ENCODE results near the gene FKBP1A. TPM values are rescaled to one million over a fixed set of nuclear protein-coding genes. Genes with fewer than 3 reads are reported as not detected.

The FKBP1A gene
- total and polyA plus RNA-seq, 2 experiments from 2014 or later = 99.5 to 161 TPM

DNA sequence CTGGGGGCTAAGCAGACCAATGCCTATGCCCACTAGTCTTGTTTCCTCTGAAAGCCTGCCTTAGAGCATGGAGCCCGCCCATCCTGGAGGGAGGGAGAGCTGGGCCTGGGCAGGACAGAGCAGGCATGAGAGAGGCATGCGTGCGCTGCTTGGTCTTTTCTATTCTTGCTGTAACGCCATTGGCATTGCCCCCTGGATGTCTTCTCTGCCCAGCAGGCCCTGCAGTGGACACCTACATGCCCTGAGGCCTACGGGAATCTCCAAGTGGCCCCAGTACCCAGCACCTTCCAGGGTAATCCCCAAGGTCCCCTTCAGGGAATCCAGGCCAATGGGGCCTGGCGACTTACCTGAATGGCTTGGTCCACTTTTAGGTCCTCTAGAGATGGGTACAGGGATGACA is 72.8 kb downstream of the FKBP1A start:
- H3K4me1 ChIP-seq (ENCODE audit: insufficient read depth) = no peaks in the 10 kb centered on the region
- WGBS (ENCODE audit: low lambda C conversion rate, missing lambda C conversion rate) = 89% methylated on average over 6 of the region's 6 CpGs
- H3K27ac ChIP-seq = no peak overlapping the region
- no peaks in the 10 kb centered on the region for H3K27me3 ChIP-seq
- H3K4me2 ChIP-seq = no peak overlapping the region
- DNase-seq (ENCODE audit: low spot score) = no peak
- no peak overlapping the region for H2AFZ ChIP-seq
- H3K79me2 ChIP-seq = peaks cover 10% of the 10 kb centered on the region
- TF ChIP-seq EZH2phosphoT487 (IDR thresholded peaks at IDR 0.05; ENCODE audit: low read depth, severe bottlenecking, unreplicated experiment) = no peak
- no peak for TF ChIP-seq EZH2 (IDR thresholded peaks at IDR 0.05; ENCODE audit: borderline replicate concordance)
- TF ChIP-seq, protein P1, sequence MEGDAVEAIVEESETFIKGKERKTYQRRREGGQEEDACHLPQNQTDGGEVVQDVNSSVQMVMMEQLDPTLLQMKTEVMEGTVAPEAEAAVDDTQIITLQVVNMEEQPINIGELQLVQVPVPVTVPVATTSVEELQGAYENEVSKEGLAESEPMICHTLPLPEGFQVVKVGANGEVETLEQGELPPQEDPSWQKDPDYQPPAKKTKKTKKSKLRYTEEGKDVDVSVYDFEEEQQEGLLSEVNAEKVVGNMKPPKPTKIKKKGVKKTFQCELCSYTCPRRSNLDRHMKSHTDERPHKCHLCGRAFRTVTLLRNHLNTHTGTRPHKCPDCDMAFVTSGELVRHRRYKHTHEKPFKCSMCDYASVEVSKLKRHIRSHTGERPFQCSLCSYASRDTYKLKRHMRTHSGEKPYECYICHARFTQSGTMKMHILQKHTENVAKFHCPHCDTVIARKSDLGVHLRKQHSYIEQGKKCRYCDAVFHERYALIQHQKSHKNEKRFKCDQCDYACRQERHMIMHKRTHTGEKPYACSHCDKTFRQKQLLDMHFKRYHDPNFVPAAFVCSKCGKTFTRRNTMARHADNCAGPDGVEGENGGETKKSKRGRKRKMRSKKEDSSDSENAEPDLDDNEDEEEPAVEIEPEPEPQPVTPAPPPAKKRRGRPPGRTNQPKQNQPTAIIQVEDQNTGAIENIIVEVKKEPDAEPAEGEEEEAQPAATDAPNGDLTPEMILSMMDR (IDR thresholded peaks at IDR 0.05; ENCODE audit: poor library complexity) = no peak
- H3K36me3 ChIP-seq (replicated peaks; ENCODE audit: insufficient read depth, low read depth) = no peaks in the 10 kb centered on the region
- no peaks in the 10 kb centered on the region for H3K9me3 ChIP-seq (ENCODE audit: low read depth)
- no peaks in the 10 kb centered on the region for H4K20me1 ChIP-seq (ENCODE audit: insufficient read depth, poor library complexity, severe bottlenecking)
- no peak overlapping the region for H3K4me3 ChIP-seq
- no peaks in the 10 kb centered on the region for H3K9me2 ChIP-seq (replicated peaks; ENCODE audit: insufficient read depth)

GRCh38 chr20:1319462-1319861 is 73.4 kb downstream of the FKBP1A start:
- H4K20me1 ChIP-seq (ENCODE audit: insufficient read depth, poor library complexity, severe bottlenecking) = no peaks in the 10 kb centered on the region
- DNase-seq (ENCODE audit: low spot score) = no peak
- 89% methylated on average over 4 of the region's 4 CpGs for WGBS (ENCODE audit: low lambda C conversion rate, missing lambda C conversion rate)
- peaks cover 6% of the 10 kb centered on the region for H3K79me2 ChIP-seq
- no peaks in the 10 kb centered on the region for H3K36me3 ChIP-seq (replicated peaks; ENCODE audit: insufficient read depth, low read depth)
- no peak overlapping the region for H2AFZ ChIP-seq
- H3K27ac ChIP-seq = no peak overlapping the region
- H3K9me3 ChIP-seq (ENCODE audit: low read depth) = no peaks in the 10 kb centered on the region
- TF ChIP-seq, protein P1 (IDR thresholded peaks at IDR 0.05; ENCODE audit: poor library complexity) = no peak
- TF ChIP-seq EZH2 (IDR thresholded peaks at IDR 0.05; ENCODE audit: borderline replicate concordance) (no peak), EZH2phosphoT487 (IDR thresholded peaks at IDR 0.05; ENCODE audit: low read depth, severe bottlenecking, unreplicated experiment) (no peak)
- no peak overlapping the region for H3K4me3 ChIP-seq
- no peaks in the 10 kb centered on the region for H3K4me1 ChIP-seq (ENCODE audit: insufficient read depth)
- no peaks in the 10 kb centered on the region for H3K9me2 ChIP-seq (replicated peaks; ENCODE audit: insufficient read depth)
- no peaks in the 10 kb centered on the region for H3K27me3 ChIP-seq
- no peak overlapping the region for H3K4me2 ChIP-seq

GRCh38 chr20:1319051-1319450 is 73.8 kb downstream of the FKBP1A start:
- Histone ChIP-seq H3K4me1 (ENCODE audit: insufficient read depth) (peaks cover 1% of the 10 kb centered on the region), H3K79me2 (peaks cover 2% of the 10 kb centered on the region), H2AFZ (no peak overlapping the region), H3K9me2 (replicated peaks; ENCODE audit: insufficient read depth) (no peaks in the 10 kb centered on the region), H3K4me3 (no peak overlapping the region), H3K27me3 (no peaks in the 10 kb centered on the region), H3K36me3 (replicated peaks; ENCODE audit: insufficient read depth, low read depth) (no peaks in the 10 kb centered on the region), H3K27ac (no peak overlapping the region), H3K9me3 (ENCODE audit: low read depth) (no peaks in the 10 kb centered on the region), H3K4me2 (no peak overlapping the region), H4K20me1 (ENCODE audit: insufficient read depth, poor library complexity, severe bottlenecking) (no peaks in the 10 kb centered on the region)
- no peak for TF ChIP-seq EZH2 (IDR thresholded peaks at IDR 0.05; ENCODE audit: borderline replicate concordance)
- TF ChIP-seq, protein P1 (IDR thresholded peaks at IDR 0.05; ENCODE audit: poor library complexity) = no peak
- no peak for TF ChIP-seq EZH2phosphoT487 (IDR thresholded peaks at IDR 0.05; ENCODE audit: low read depth, severe bottlenecking, unreplicated experiment)
- DNase-seq (ENCODE audit: low spot score) = no peak
- WGBS (ENCODE audit: low lambda C conversion rate, missing lambda C conversion rate) = 84% methylated on average over 4 of the region's 4 CpGs

Other genes starting within 250 kb of the FKBP1A start
- gene TMEM74B, start 208.1 kb downstream of the FKBP1A start, total RNA-seq = 5.2 and 9.4 TPM in 2 replicates
- 5.5 and 7.3 TPM in 2 replicates for gene TMEM74B, start 208.1 kb downstream of the FKBP1A start, polyA plus RNA-seq
- gene C20orf202, start 189.6 kb downstream of the FKBP1A start, total RNA-seq = 1.4 and 1.6 TPM in 2 replicates
- 0.35 and 0.84 TPM in 2 replicates for gene C20orf202, start 189.6 kb downstream of the FKBP1A start, polyA plus RNA-seq
- gene RAD21L1, start 167.0 kb downstream of the FKBP1A start, total RNA-seq = not detected in 2 replicates
- gene RAD21L1, start 167.0 kb downstream of the FKBP1A start, polyA plus RNA-seq = not detected in 2 replicates
- gene SNPH, start 126.8 kb downstream of the FKBP1A start, total RNA-seq = 3.7 and 3.9 TPM in 2 replicates
- 2.3 TPM in 2 replicates for gene SNPH, start 126.8 kb downstream of the FKBP1A start, polyA plus RNA-seq
- gene SDCBP2, start 63.9 kb downstream of the FKBP1A start, total RNA-seq = 57.2 and 64.1 TPM in 2 replicates
- gene SDCBP2, start 63.9 kb downstream of the FKBP1A start, polyA plus RNA-seq = 74.4 and 83.3 TPM in 2 replicates
- gene NSFL1C, start 73.8 kb upstream of the FKBP1A start, total RNA-seq = 36.0 and 42.5 TPM in 2 replicates
- 92.4 and 98.8 TPM in 2 replicates for gene NSFL1C, start 73.8 kb upstream of the FKBP1A start, polyA plus RNA-seq
- gene SIRPB2, start 98.4 kb upstream of the FKBP1A start, total RNA-seq = not detected in 2 replicates
- not detected in 2 replicates for gene SIRPB2, start 98.4 kb upstream of the FKBP1A start, polyA plus RNA-seq
- gene SIRPD, start 164.7 kb upstream of the FKBP1A start, total RNA-seq = not detected in 2 replicates
- not detected in 2 replicates for gene SIRPD, start 164.7 kb upstream of the FKBP1A start, polyA plus RNA-seq
- gene SIRPB1, start 227.0 kb upstream of the FKBP1A start, total RNA-seq = 0.12 and 0.97 TPM in 2 replicates
- gene SIRPB1, start 227.0 kb upstream of the FKBP1A start, polyA plus RNA-seq = 0.33 and 0.57 TPM in 2 replicates

All from hepatocyte (in vitro differentiated cells).